GM13977 (cell line): Measurements from ENCODE around the gene ARMC6.

Source experiments
- DNase-seq: peaks from one replicate; pipeline ENCODE4 v3.0.0; 2012; ENCODE audit warnings: low spot score
- CTCF ChIP-seq: IDR thresholded peaks from 2 replicates; pipeline ENCODE4 v1.5.1; 2012; ENCODE audit warnings: mild to moderate bottlenecking, control low read depth; ENCODE audit not compliant: insufficient read depth; ENCODE audit errors: extremely low read depth, missing control alignments
- in situ Hi-C: fragments of 300-500 bp; cut with MboI; formaldehyde crosslinking; loops from one replicate; pipeline ENCODE4 v1.12.0; 2022; ENCODE audit warnings: low sequenced_read_pairs, low pct_unique_long_range_greater_than_20kb, mixed read lengths, inconsistent platforms; ENCODE audit not compliant: unreplicated experiment

The ARMC6 gene

GRCh38 chr19:19050731-19051130 is 17.3 kb downstream of the ARMC6 start:
- in situ Hi-C loops = loop anchor here (10.0 kb wide), 1 partner anchor 84 kb away; the partner anchor contains the start of gene TMEM161A
- no peak for TF ChIP-seq CTCF
- no peak for DNase-seq

GRCh38 chr19:19051478-19052213 is 18.2 kb downstream of the ARMC6 start:
- in situ Hi-C loops = loop anchor here (10.0 kb wide), 1 partner anchor 83 kb away; the partner anchor contains the start of gene TMEM161A
- DNase-seq = no peak
- no peak for TF ChIP-seq CTCF

- no peak for TF ChIP-seq CTCF
- in situ Hi-C loops = loop anchor here (10.0 kb wide), 1 partner anchor 82 kb away; the partner anchor contains the start of gene TMEM161A
- no peak for DNase-seq
Measured at GRCh38 chr19:19052921-19053320, 19.5 kb downstream of the ARMC6 start.

- in situ Hi-C loops = loop anchor here (10.0 kb wide), 1 partner anchor 81 kb away; the partner anchor contains the start of gene TMEM161A
- DNase-seq = peak; percentile 69
- peak; percentile 83 for TF ChIP-seq CTCF
Measured at GRCh38 chr19:19053508-19054314, 20.3 kb downstream of the ARMC6 start.

GRCh38 chr19:19054315-19054938 is 21.0 kb downstream of the ARMC6 start:
- DNase-seq = no peak
- in situ Hi-C loops = loop anchor here (10.0 kb wide), 1 partner anchor 80 kb away; the partner anchor contains the start of gene TMEM161A
- no peak for TF ChIP-seq CTCF

- DNase-seq = no peak
- in situ Hi-C loops = loop anchor here (10.0 kb wide), 1 partner anchor 80 kb away; the partner anchor contains the start of gene TMEM161A
- no peak for TF ChIP-seq CTCF
Measured at GRCh38 chr19:19054939-19055440, 21.6 kb downstream of the ARMC6 start.
